ENCODE data around the gene TMEM169.
"Not testable (repeated sequence)": the region's sequence is repeated elsewhere in the genome, so short reads cannot be mapped to it uniquely, and the experiment has no call there.

Gene TMEM169

GRCh38 chr2:216071111-216071851, 10.4 kb upstream of the TMEM169 start:
- DNase-seq (ENCODE audit: low read depth): no peak

GRCh38 chr2:216072473-216072872, 9.2 kb upstream of the TMEM169 start:
- no peak for DNase-seq (ENCODE audit: low read depth)

GRCh38 chr2:216073773-216074172, 7.9 kb upstream of the TMEM169 start:
- DNase-seq (ENCODE audit: low read depth): no peak

GRCh38 chr2:216074380-216074779, 7.3 kb upstream of the TMEM169 start:
- no peak for DNase-seq (ENCODE audit: low read depth)

- no peak for DNase-seq (ENCODE audit: low read depth)
Measured at GRCh38 chr2:216074794-216075193, 6.9 kb upstream of the TMEM169 start.

GRCh38 chr2:216075510-216076485, 5.9 kb upstream of the TMEM169 start:
- no peak for DNase-seq (ENCODE audit: low read depth)

- no peak for DNase-seq (ENCODE audit: low read depth)
Measured at GRCh38 chr2:216078776-216079175, 2.9 kb upstream of the TMEM169 start.

- DNase-seq (ENCODE audit: low read depth): not testable (repeated sequence)
Measured at GRCh38 chr2:216080048-216080447, 1.7 kb upstream of the TMEM169 start.

GRCh38 chr2:216081012-216081411, 707 bp upstream of the TMEM169 start:
- no peak for DNase-seq (ENCODE audit: low read depth)

GRCh38 chr2:216082117-216082711, 495 bp downstream of the TMEM169 start:
- DNase-seq (ENCODE audit: low read depth): no peak

- DNase-seq (ENCODE audit: low read depth): no peak
Measured at GRCh38 chr2:216082805-216083204, 1.1 kb downstream of the TMEM169 start.

GRCh38 chr2:216083464-216084281, 2.0 kb downstream of the TMEM169 start:
- DNase-seq (ENCODE audit: low read depth): no peak

- DNase-seq (ENCODE audit: low read depth): no peak
Measured at GRCh38 chr2:216084547-216084946, 2.8 kb downstream of the TMEM169 start.

- no peak for DNase-seq (ENCODE audit: low read depth)
Measured at GRCh38 chr2:216086207-216086893, 4.6 kb downstream of the TMEM169 start.

GRCh38 chr2:216090369-216090786, 8.7 kb downstream of the TMEM169 start:
- DNase-seq (ENCODE audit: low read depth): no peak

GRCh38 chr2:216092646-216093045, 10.9 kb downstream of the TMEM169 start:
- DNase-seq (ENCODE audit: low read depth): no peak

GRCh38 chr2:216094701-216095100, 13.0 kb downstream of the TMEM169 start:
- DNase-seq (ENCODE audit: low read depth): no peak

- no peak for DNase-seq (ENCODE audit: low read depth)
Measured at GRCh38 chr2:216098421-216099334, 17.0 kb downstream of the TMEM169 start.

GRCh38 chr2:216101109-216101508, 19.4 kb downstream of the TMEM169 start:
- DNase-seq (ENCODE audit: low read depth): no peak

GRCh38 chr2:216103213-216103612, 21.5 kb downstream of the TMEM169 start:
- DNase-seq (ENCODE audit: low read depth): no peak

Data from activated T-helper 1 cell treated with Interleukin-2 at 50 U/mL for 16 hours (primary cell).